ENCODE results near the gene PLAC9.
"Not testable (repeated sequence)": the region's sequence is repeated elsewhere in the genome, so short reads cannot be mapped to it uniquely, and the experiment has no call there.

Gene PLAC9

GRCh38 chr10:80132299-80133139 lies at the start of gene PLAC9:
PLAC9 (plus strand) TSS chr10:80132730; CDS start chr10:80132763, 33 bp downstream.
- no peak for DNase-seq (ENCODE audit: low read depth)

- DNase-seq (ENCODE audit: low read depth), result no peak
These were observed 42.4 kb upstream of the PLAC9 start for GRCh38 chr10:80090121-80090520.

DNA sequence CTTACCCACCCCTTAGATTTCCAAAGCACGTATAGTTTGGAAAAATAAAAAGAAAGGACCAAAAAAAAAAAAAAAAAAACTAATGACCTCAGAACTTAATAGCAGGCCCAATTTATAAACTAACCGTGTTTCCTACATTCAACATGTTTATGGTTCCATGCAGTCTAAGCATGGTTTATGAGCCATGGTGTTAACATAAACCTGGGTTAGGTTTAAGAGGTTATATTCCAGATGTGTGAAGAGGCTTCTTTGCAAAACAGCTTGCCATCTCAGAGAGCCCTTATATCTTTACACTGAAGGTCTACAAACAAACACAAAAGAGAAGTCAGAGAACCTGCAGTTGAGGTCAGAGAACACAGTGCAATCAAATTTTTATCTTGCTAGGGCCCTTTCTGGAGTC lies 38.3 kb upstream of the PLAC9 start:
- DNase-seq (ENCODE audit: low read depth), result no peak

DNA sequence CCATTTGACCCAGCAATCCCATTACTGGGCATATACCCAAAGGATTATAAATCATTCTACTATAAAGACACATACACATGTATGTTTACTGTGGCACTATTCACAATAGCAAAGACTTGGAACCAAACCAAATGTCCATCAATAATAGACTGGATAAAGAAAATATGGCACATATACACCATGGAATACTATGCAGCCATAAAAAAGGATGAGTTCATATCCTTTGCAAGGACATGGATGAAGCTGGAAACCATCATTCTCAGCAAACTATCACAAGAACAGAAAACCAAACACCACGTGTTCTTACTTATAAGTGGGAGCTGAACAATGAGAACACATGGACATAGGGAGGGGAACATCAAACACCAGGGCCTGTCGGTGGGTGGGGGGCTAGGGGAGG lies 34.3 kb upstream of the PLAC9 start:
- not testable (repeated sequence) for DNase-seq (ENCODE audit: low read depth)

DNA sequence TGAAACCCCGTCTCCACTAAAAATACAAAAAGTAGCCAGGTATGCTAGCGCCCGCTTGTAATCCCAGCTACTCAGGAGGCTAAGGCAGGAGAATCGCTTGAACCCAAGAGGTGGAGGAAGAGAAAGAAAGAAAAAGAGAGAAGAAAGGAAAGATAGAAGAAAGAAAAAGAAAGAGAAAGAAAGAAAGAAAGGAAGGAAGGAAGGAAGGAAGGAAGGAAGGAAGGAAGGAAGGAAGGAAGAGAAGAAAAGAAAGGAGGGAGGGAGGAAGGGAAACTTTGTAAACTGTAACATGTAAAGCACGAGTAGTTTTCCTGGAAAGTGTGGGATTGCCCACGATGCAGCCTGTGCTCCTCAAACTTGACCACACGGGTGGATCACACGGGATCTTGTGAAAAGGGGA lies 33.2 kb upstream of the PLAC9 start:
- not testable (repeated sequence) for DNase-seq (ENCODE audit: low read depth)

DNA sequence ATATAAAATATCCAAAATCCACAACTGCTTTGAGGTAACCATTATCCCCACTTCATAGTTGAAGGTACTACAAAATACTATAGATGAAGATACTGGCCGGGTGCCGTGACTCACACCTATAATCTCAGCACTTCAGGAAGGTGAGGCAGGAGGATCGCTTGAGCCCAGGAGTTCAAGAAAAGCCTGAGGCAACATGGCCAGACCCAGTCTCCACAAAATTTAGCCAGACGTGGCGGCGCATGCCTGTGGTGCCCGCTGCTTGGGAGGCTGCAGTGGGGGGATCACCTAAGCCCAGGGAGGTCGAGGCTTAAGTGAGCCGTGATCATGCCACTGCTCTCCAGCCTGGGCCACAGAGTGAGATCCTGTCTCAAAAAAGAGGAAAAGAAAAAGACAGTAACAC lies 32.4 kb upstream of the PLAC9 start:
- no peak for DNase-seq (ENCODE audit: low read depth)

DNA sequence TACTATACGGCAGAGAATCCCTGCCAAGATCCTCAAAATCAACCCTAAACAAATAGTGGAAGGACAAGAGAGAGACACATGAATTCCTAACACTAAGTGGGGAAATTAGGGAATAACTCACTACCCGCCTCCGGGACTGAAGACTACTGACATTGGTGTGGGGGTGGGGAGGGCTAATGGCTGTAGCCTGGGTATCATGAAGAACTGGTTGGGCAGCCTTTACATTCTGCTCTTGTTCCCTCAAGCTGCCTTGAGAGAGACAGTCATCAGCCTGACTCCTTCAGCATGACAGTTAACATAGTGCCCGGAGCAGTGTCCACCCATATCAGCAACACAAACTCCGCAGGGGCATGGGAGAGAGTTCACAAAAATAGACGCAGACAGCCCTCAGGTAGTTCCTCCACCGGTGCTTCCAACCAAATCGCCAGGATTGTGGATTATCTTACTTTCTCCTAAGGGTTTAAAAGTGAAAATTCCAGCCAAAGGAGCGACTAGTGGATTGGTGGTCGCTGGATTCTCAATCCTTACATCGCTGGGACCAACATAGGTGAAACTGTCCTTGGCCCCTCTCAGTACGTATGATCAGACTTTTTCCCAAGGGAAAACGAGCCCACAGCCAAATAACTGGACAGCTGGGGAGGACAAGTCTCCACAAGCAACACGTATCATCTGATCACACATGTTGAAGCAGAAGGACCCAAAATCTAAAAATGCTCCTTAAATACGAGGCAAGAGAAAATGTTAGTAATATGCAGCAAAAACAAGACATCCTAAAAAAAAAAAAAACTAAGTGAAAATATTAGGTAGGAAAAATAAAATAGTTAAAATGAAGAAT lies 31.5 kb upstream of the PLAC9 start:
- no peak for DNase-seq (ENCODE audit: low read depth)

DNA sequence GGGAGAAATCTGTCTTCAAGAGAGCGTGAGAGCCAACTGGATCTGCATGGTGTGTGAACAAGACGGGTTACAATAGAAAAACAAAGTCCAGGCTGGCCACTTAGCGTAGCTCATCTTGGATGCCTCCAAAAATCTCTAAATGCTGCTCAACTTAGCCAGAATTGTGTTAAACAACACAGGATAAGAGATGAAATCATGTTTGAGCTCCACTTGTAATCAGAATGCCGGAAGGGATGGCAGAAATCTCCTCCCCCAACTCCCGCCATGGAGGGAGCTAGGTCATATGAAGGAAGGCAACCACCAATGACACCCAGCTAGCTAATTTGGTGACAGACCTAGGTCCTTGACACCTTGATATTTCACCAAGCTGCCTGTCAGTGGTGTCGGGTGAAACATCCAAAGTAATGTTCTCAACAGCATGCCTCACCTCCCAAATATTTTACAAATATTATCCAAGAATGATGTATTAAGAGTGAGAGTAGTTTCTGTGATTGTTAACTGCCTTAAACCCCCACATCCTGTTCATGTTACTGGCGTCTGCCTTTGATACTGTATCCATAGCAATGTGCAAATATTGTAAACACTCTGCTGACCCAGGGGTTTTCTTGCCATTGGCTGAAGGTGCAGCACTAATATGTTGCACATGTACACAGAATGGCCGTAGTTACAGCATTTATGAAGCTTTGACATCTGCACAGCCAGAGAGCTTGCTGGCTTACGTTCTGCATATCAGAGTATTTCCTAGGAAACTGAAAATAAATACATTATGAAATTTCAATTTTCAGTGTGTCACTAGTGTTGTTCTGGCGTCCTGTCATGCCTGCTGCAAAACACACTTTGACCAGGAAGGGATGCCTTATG lies 28.2 kb upstream of the PLAC9 start:
- no peak for DNase-seq (ENCODE audit: low read depth)

DNA sequence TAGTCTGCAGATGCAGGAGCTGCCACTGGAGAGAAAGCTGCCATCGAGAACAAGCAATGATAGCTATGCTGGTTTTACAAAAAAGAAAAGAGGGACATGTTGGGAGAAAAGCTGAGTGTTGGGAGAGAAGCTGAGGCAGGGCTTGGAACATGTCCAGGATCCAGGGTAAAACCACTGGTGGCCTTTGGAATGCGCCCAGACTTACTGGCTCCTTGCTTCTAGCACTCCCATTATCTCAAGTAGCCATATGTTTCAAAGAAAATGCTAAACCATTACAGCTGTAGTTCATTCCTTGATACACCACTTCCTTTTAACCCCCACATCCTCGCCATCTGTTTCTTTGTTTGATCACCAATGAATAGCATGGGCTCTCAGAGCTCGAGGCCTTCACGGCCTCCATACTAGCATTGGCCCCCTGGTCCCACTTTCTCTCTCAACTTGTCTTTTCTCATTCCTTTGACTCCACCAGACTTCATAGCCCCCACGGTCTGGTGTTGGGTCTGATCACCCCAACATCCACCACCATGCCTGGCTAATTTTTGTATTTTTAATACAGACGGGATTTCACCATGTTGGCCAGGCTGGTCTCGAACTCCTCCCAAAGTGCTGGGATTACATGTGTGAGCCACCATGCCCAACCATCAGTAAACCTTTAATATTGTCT lies 23.8 kb upstream of the PLAC9 start:
- DNase-seq (ENCODE audit: low read depth), result no peak

GRCh38 chr10:80110986-80111385 lies 21.5 kb upstream of the PLAC9 start:
- no peak for DNase-seq (ENCODE audit: low read depth)

- no peak for DNase-seq (ENCODE audit: low read depth)
These were observed 13.9 kb upstream of the PLAC9 start for GRCh38 chr10:80118669-80119068.

DNA sequence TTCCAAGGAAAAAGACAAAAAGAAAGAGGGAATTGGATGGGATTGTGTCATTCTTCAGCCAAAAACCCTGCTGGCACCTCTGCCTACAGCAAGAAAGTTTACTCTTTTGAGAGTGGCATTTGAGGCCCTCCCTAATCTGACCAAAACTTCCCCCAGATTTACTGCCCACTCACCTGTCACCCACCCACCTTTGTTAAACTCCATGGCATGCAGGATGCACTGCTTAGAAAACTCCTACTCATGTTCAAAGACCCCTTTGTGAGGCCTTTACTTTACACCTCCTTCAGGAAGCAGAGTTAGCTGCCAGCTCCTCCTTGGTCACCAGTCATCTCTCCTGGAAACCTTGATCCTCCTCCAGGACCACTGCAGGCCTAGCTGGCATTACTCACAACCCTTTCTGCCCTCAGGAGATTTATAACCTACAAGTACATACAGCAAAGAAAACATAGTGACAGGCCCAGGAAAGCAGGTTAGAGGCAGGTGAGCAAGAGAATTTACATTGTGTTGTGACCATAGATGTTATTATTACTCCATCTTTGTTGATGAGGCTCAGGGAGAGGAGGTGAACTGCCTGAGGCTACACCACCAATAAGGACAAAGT lies 10.3 kb upstream of the PLAC9 start:
- DNase-seq (ENCODE audit: low read depth), result no peak

- DNase-seq (ENCODE audit: low read depth), result no peak
These were observed 9.8 kb upstream of the PLAC9 start for GRCh38 chr10:80122746-80123145.

GRCh38 chr10:80126876-80127275 lies 5.7 kb upstream of the PLAC9 start:
- DNase-seq (ENCODE audit: low read depth), result no peak

- DNase-seq (ENCODE audit: low read depth), result peak; percentile 15
These were observed 1.0 kb upstream of the PLAC9 start for GRCh38 chr10:80131499-80131901.

- DNase-seq (ENCODE audit: low read depth), result no peak
These were observed 676 bp downstream of the PLAC9 start for GRCh38 chr10:80133206-80133605.

- DNase-seq (ENCODE audit: low read depth), result not testable (repeated sequence)
These were observed 1.2 kb downstream of the PLAC9 start for GRCh38 chr10:80133687-80134086.

GRCh38 chr10:80136134-80136571 lies 3.6 kb downstream of the PLAC9 start:
- DNase-seq (ENCODE audit: low read depth), result peak; percentile 42

DNA sequence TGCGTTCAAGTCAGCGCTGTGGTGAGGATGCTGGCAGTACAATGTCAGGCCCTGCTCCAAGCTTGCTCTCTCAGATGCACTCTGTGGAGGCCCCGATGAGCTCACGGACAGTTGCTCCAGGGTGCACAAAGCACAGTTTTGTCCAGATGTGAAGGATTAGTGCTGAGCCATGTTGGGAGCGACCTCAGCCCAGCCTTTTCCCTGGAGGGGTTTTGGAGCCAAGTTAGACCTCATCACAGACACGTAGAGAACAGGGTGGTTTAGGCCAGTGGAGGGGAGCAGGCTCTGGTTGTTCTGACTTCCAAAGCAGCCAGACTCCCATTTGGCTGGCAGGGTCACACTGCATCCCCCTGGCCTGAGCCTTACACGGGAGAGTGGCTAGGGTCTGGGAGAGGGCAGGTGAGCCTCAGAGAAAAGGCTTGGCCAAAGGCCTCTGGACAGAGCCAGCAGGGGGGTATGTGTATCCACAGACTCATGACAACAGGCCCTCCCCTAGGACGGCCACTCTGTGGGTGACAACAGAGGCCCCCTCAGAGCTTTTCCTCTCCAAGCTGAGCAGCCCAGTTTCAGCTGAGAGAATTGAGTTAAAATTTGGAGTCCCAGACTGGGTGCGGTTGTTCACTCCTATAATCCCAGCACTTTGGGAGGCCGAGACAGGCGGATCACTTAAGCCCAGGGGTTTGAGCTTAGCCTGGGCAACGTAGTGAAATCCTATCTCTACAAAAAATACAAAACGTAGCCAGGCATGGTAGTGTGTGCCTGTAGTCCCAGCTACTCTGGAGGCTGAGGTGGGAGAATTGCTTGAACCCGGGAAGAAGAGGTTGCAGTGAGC lies 4.7 kb downstream of the PLAC9 start:
- DNase-seq (ENCODE audit: low read depth), result no peak

DNA sequence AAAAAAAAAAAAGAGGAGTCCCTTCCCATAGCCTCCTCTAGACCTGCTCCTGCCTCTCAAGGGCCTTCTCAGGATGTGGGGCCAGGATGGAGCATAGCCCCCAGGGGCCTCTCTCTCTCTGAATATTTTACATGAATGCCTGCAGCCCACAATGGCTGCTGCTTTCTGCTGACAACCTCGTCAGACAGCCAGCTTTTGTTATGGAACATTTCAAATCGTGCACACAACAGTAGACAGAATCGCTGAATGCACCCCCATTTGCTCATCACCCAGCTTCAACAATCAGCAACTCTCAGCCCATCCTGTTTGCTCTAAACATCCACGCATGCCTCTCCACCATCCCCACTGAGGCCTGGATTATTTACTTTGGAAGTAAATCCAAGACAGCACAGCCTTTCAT lies 5.4 kb downstream of the PLAC9 start:
- no peak for DNase-seq (ENCODE audit: low read depth)
